HG02798 (cell line): ENCODE results near the gene NFATC2.
"Not testable (repeated sequence)": the region's sequence is repeated elsewhere in the genome, so short reads cannot be mapped to it uniquely, and the experiment has no call there.

Experiments used
- ATAC-seq: cut with Tn5 transposase; IDR thresholded peaks from one replicate; pipeline ENCODE4 v1.9.1; 2021; ENCODE audit warnings: mild to moderate bottlenecking; ENCODE audit not compliant: unreplicated experiment, poor library complexity

Gene NFATC2

DNA sequence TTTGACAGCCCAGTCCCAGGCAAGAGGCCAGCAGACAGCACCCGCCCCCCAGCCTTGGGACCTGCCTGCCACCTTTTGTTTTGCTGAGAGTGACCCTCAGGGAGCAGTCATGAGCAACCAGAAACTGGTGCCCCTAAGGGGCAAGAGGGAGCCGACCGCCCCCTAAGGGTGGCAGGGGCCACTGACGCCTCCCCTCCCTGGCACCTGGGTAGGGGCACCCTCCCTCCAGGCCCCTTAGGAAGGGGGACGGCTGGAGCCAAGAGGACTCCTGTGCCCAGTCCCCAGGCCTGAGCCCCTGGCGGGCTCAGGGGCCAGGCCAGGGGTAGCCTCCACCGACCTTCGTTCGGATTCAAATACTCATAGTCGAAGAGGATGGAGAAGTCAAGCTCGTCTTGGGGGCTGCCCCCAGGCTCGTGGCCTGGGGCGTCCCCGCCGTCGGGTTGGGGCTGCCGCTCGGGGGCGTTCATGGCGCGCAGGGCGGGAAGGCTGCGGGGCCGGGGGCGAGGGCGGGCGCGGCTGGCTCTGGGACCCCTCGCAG lies 417 bp downstream of the NFATC2 start:
- ATAC-seq, result peak; percentile 45

DNA sequence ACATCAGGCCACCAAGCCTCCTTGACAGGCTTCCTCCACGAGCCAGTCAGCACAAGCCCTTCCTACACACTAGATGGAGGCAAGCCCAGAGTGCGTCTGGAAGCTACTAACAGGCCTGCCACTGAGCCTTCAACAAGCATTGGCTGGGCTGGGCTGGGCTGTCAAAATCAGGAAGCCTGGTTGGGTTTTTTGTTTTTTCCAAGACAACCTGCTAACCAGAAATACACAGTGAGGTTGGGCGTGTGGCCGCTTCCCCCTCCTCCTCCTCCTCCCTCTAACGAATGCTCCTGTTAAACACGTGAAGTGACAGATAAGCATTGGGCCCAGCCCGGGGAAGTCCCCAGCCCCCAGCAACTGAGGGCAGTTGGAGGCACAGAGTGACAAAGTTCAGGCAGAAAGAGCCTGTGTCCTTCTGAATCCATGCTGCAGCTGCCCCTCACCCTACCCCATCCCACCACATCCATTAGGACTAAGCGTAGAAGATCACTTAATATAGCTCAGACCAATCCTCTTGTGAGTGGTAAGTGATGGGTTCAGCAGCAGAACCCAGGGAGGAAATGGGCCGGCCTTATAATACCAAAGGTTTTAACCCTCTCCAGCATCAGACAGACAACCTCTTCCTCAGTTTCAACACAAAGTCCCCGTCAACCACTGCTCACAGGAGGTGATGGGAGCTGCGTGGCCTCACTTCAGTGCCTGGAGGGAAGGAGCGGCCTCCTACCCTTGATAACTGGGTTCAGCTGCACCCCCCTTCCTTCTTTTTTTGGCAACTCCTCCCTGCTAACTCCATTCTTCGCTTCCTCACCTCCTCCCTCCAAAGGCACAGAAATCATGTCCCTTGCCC lies 1.1 kb downstream of the NFATC2 start:
- ATAC-seq, result peak; percentile 53

GRCh38 chr20:51540580-51540979 lies 1.9 kb downstream of the NFATC2 start:
- no peak for ATAC-seq

GRCh38 chr20:51540074-51540473 lies 2.4 kb downstream of the NFATC2 start:
- not testable (repeated sequence) for ATAC-seq

GRCh38 chr20:51536116-51537069 lies 6.1 kb downstream of the NFATC2 start:
- no peak for ATAC-seq

GRCh38 chr20:51535674-51536073 lies 6.8 kb downstream of the NFATC2 start:
- ATAC-seq, result no peak

- ATAC-seq, result no peak
Measured at GRCh38 chr20:51535075-51535386, 7.5 kb downstream of the NFATC2 start.

- ATAC-seq, result no peak
Measured at GRCh38 chr20:51533291-51534172, 9.0 kb downstream of the NFATC2 start.

DNA sequence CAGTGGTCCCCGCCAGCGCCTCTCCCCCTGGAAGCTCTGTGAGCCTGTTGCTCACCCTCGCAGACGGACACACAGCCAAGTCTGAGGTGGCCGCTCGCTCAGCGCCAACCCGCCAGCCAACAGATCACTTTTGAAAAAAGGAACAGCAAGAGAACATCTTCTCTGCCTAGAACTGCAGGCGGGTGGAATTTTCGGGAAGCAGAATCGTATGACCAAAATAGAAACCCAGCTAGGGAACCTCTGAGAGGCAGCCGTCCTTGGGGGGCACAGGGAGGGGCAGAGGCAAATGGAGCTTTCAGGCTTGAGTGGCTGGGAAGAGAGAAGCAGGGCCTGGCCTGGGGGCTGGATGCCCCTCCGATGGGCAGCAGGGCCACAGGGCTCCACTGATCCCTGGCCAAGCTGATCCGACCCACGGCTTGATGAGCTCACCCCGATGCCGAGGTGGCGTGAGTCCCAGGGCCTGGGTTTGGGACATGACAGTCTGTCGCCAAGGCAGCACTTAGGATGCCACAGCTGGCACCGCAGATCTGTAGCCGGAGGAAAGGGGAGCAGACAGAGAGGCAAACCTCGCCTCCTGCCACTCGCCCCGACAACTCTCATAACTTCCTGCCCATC lies 9.8 kb downstream of the NFATC2 start:
- no peak for ATAC-seq

GRCh38 chr20:51531712-51532456 lies 10.6 kb downstream of the NFATC2 start:
- no peak for ATAC-seq

DNA sequence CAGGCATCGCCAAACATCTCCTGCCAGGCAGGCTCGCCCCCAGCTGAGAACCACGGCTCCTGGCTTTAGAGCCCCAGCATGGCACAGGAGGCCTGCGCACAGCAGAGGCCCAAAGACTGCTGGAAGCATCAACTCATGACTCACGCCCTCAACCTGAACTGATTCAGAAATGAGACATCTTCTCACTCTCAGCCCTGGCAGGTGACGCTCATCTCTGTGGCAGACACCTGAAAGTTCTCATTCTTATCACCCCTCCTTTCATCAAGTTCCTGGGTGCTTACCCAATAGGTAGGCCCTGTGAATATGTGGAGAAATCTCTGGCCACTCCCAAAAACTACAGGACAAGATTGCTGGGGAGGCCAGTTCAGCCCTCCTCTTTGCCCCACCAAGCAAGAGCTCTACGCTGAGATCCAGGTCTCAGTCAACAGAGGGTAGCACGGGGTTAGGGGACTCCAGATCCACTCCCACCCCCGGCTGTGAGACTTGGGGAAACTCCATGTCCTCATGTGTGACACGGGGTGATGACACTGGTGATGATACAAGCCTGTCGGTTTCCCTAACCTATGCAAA lies 11.3 kb downstream of the NFATC2 start:
- ATAC-seq, result peak; percentile 69

- ATAC-seq, result peak; percentile 19
Measured at GRCh38 chr20:51529758-51530157, 12.8 kb downstream of the NFATC2 start.

DNA sequence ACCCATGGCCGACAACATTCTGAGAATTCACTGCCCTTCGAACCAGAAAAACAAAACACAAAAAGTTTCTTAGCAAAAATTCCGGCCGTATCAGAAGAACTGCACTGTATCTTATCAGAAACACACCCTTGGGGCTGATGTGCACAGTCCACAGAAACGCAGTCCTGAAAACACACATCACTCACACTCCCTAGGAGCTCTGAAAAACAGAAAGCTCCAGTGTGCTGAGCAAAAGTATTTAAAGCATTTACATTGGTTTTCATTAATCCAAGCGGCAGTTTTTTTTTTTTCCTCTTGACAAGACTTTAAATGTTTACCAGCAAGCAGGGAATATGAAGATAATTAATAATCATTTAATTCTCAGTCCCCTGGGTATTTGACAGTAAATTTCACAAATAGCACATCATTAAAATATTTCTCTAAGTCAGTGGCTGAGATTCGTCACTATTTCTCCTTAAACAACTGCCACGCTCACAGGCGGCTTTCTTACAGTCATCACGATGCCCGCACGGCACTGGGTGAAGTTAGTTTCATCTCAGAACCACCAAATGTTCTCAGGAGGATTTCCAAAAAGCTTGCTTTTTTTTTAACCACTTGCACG lies 13.3 kb downstream of the NFATC2 start:
- no peak for ATAC-seq

DNA sequence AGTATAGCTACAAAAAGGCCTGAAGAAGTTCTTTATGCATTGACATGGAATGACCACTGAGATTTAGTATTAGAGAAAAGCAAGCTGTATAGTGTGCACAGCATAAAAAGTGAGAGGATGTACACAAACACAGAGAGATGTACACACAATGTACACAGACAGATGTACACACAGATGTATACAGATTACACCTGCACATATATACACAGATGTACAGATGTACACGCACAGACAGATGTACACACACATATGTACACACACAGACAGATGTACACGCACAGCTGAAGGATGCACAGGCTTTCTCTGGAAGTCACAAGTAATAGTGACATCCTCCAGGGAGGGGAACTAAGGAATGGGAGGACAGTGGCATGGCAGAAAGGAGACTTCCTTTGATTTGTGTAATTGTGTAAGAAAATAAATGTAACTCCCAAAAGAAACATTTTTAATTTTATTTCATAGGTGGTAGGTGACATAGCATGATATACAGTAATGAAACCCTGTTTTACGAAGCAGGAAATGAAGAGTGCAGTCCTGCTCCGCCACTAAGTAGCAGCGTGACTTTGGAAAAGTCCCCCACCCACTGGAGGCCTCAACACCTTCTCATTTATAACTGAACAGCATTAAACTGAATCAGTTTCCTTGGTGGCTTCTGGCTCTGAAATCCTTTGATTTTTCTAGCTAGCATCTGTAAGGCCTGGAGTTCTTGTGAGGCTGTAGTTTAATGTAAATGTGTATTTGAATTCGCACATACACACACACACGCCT lies 14.1 kb downstream of the NFATC2 start:
- ATAC-seq, result no peak

- no peak for ATAC-seq
Measured at GRCh38 chr20:51526754-51527153, 15.8 kb downstream of the NFATC2 start.

DNA sequence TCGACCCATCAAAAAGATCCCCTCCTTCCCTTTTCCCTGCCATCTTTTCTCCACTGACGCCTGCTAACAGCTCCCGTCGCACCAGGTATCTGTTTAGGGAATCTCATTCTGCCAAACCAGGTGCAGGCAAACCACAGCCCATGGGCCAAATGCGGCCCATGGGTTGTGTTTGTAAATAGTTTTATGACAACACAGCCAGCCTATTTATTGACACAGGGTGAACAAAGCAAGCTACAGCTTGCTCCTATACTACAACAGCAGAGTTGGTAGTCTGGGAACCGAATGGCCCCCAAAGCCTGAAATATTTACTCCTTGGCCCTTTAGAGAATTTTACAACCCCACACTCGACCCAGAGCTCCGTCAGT lies 16.4 kb downstream of the NFATC2 start:
- no peak for ATAC-seq

GRCh38 chr20:51525241-51526105 lies 17.0 kb downstream of the NFATC2 start:
- ATAC-seq, result no peak
